Neuronal stem cell (in vitro differentiated cells): ENCODE measurements around the gene ZFY.

ENCODE experiments used
- DNase-seq: peaks from one replicate; pipeline ENCODE4 v3.0.0-alpha.2; 2013; ENCODE audit warnings: low spot score
- H2AFZ ChIP-seq: one replicate; pipeline ENCODE4 v1.6.1; 2013; ENCODE audit warnings: mild to moderate bottlenecking, low read length, inconsistent platforms
- H2AK5ac ChIP-seq: 2 replicates; pipeline ENCODE4 v1.6.1; 2013; ENCODE audit warnings: low read depth, mild to moderate bottlenecking, inconsistent platforms, low read length, moderate library complexity, mixed read lengths
- H2BK120ac ChIP-seq: 2 replicates; pipeline ENCODE4 v1.6.1; 2013; ENCODE audit warnings: low read depth, mild to moderate bottlenecking, inconsistent platforms, low read length, moderate library complexity, mixed read lengths
- H2BK12ac ChIP-seq: one replicate; pipeline ENCODE4 v1.6.1; 2013; ENCODE audit warnings: low read length, inconsistent platforms
- H2BK15ac ChIP-seq: 2 replicates; pipeline ENCODE4 v1.6.1; 2013; ENCODE audit warnings: mild to moderate bottlenecking, low read length, inconsistent platforms, mixed read lengths
- H2BK5ac ChIP-seq: one replicate; pipeline ENCODE4 v1.6.1; 2013; ENCODE audit warnings: inconsistent platforms, mild to moderate bottlenecking, low read length, moderate library complexity
- H3K14ac ChIP-seq: one replicate; pipeline ENCODE4 v1.6.1; 2013; ENCODE audit warnings: low read length, inconsistent platforms
- H3K18ac ChIP-seq: 2 replicates; pipeline ENCODE4 v1.6.1; 2013; ENCODE audit warnings: low read length, inconsistent platforms
- H3K23ac ChIP-seq: 2 replicates; pipeline ENCODE4 v1.6.1; 2013; ENCODE audit warnings: low read depth, mild to moderate bottlenecking, mixed read lengths, low read length, inconsistent platforms; ENCODE audit not compliant: poor library complexity
- H3K27ac ChIP-seq: replicated peaks from 3 replicates; pipeline ENCODE4 v1.5.1; 2013; ENCODE audit warnings: low read length, inconsistent platforms
- H3K27me3 ChIP-seq, 3 experiments: 2 replicates each; pipeline ENCODE4 v1.6.1; 2013; ENCODE audit warnings: low read length in 3 of 3, mild to moderate bottlenecking in 2 of 3, inconsistent platforms in 1 of 3, low read depth in 1 of 3, mixed read lengths in 1 of 3, moderate library complexity in 1 of 3; ENCODE audit not compliant: control insufficient read depth in 3 of 3, insufficient read depth in 3 of 3
- H3K36me3 ChIP-seq, 2 donors: replicated peaks in 1 of 2; 2 replicates each; pipeline ENCODE4 v1.6.1; 2013; ENCODE audit warnings: low read length in 2 of 2; ENCODE audit not compliant: control insufficient read depth in 2 of 2, insufficient read depth in 2 of 2
- H3K4ac ChIP-seq: 2 replicates; pipeline ENCODE4 v1.6.1; 2013; ENCODE audit warnings: inconsistent platforms, mild to moderate bottlenecking, low read length, moderate library complexity
- H3K4me1 ChIP-seq, 2 donors: 1 replicate in 1 of 2; 2 replicates in 1 of 2; pipeline ENCODE4 v1.6.1; 2013; ENCODE audit warnings: low read length in 2 of 2, low read depth in 1 of 2; ENCODE audit not compliant: control insufficient read depth in 2 of 2, insufficient read depth in 1 of 2
- H3K4me2 ChIP-seq: one replicate; pipeline ENCODE4 v1.6.1; 2013; ENCODE audit warnings: mild to moderate bottlenecking, low read length, inconsistent platforms; ENCODE audit not compliant: insufficient read depth, poor library complexity, severe bottlenecking
- H3K4me3 ChIP-seq, 2 donors: 2 replicates each; pipeline ENCODE4 v1.5.1; 2013; ENCODE audit warnings: low read length in 2 of 2, mild to moderate bottlenecking in 2 of 2, inconsistent platforms in 1 of 2, moderate library complexity in 1 of 2
- H3K79me1 ChIP-seq: one replicate; pipeline ENCODE4 v1.6.1; 2013; ENCODE audit warnings: low read depth, mild to moderate bottlenecking, inconsistent platforms, low read length, moderate library complexity
- H3K9ac ChIP-seq: one replicate; pipeline ENCODE4 v1.6.1; 2013; ENCODE audit warnings: mild to moderate bottlenecking, low read depth, low read length, inconsistent platforms; ENCODE audit not compliant: poor library complexity
- H3K9me3 ChIP-seq, 2 donors: replicated peaks in 1 of 2; 2 replicates each; pipeline versions ENCODE3 to v1.6.1; 2013; ENCODE audit warnings: low read length in 2 of 2, mild to moderate bottlenecking in 2 of 2, inconsistent platforms in 1 of 2, low read depth in 1 of 2, mixed read lengths in 1 of 2, moderate library complexity in 1 of 2; ENCODE audit not compliant: control insufficient read depth in 2 of 2, insufficient read depth in 1 of 2
- H4K8ac ChIP-seq: one replicate; pipeline ENCODE4 v1.6.1; 2013; ENCODE audit warnings: low read depth, mild to moderate bottlenecking, inconsistent platforms, low read length, moderate library complexity
- H4K91ac ChIP-seq: one replicate; pipeline ENCODE4 v1.6.1; 2013; ENCODE audit warnings: low read length, low read depth, mild to moderate bottlenecking, inconsistent platforms; ENCODE audit not compliant: poor library complexity
- WGBS, 2 donors: extraction: QIAGEN DNeasy Blood & Tissue Kit; methylation state at CpG; one replicate each; pipeline ENCODE4 v1.1.7; 2013; ENCODE audit warnings: missing lambda C conversion rate in 2 of 2, mixed read lengths in 1 of 2; ENCODE audit not compliant: insufficient read length in 2 of 2, insufficient replicate concordance in 1 of 2; ENCODE audit errors: extremely low coverage in 2 of 2; 5-methylcytosine and 5-hydroxymethylcytosine counted together

The ZFY gene

DNA sequence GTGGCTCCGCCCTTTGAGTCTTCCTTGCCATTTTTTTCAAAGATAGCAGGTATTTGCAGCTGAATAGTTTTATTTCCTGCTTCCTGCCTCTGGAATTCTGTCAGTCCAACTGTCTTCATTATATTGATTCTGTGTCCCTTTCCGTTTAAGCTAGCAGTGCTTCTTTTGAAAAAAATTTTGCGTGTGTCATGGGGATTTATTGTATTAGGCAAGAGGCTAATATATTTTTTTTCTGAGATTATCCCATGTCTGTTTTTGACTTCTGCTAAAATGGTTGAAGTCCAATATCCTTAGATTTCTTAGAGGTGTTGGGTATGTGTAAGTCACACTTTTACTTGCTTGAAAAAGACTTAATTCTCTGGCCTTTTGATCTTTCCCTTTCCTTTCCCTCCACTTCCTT lies 20.4 kb downstream of the ZFY start:
- Histone ChIP-seq H2BK120ac (no peak overlapping the region), H2BK5ac (no peak overlapping the region), H2AK5ac (no peak overlapping the region), H3K4ac (no peak overlapping the region), H4K91ac (no peak overlapping the region), H3K4me1 (no peaks in the 10 kb centered on the region), H2BK12ac (no peak overlapping the region), H3K4me3 (no peak overlapping the region), H3K36me3 (no peaks in the 10 kb centered on the region), H2BK15ac (no peak overlapping the region), H4K8ac (no peak overlapping the region), H3K27ac (no peak overlapping the region), H3K14ac (no peak overlapping the region), H3K18ac (no peak overlapping the region), H2AFZ (no peak overlapping the region), H3K9ac (no peak overlapping the region), H3K27me3 (no peaks in the 10 kb centered on the region), H3K23ac (no peak overlapping the region), H3K79me1 (peaks cover 1% of the 10 kb centered on the region), H3K9me3 (no peaks in the 10 kb centered on the region), H3K4me2 (no peak overlapping the region)
- no CpG with 5 or more reads among the region's 3 CpGs for WGBS, 2 donors
- no peak for DNase-seq

DNA sequence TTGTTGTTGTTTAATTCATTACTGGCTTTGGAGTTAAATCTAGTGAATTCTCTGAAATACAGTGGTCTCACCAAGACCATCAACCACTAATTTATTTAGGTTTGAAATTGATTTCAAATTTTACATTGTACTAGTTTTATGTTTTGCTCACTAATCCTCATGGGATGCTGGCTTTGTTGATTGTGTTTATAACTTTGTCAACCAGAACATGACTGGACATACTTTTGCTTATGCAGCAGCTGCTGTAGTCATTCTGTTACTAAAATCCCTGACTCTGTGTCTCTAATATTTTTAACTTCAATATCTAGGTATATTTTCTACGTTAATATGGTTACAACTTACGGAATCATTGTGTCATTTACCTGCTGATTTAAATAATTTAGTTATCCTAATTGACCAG lies 26.9 kb downstream of the ZFY start:
- no peaks in the 10 kb centered on the region for H3K9me3 ChIP-seq
- no peak overlapping the region for H3K27ac ChIP-seq
- H2AK5ac ChIP-seq: no peak overlapping the region
- no peak overlapping the region for H2BK12ac ChIP-seq
- no peak overlapping the region for H3K4me3 ChIP-seq
- no peak overlapping the region for H2AFZ ChIP-seq
- H4K8ac ChIP-seq: no peak overlapping the region
- H3K4me1 ChIP-seq: no peaks in the 10 kb centered on the region
- H3K27me3 ChIP-seq: no peaks in the 10 kb centered on the region
- H3K36me3 ChIP-seq: no peaks in the 10 kb centered on the region
- WGBS, 2 donors: no CpG with 5 or more reads among the region's 2 CpGs
- H3K4me2 ChIP-seq: no peak overlapping the region
- H2BK5ac ChIP-seq: no peak overlapping the region
- H3K23ac ChIP-seq: no peak overlapping the region
- H2BK120ac ChIP-seq: no peak overlapping the region
- H3K79me1 ChIP-seq: no peaks in the 10 kb centered on the region
- DNase-seq: no peak
- H3K14ac ChIP-seq: no peak overlapping the region
- no peak overlapping the region for H3K4ac ChIP-seq
- H3K18ac ChIP-seq: no peak overlapping the region
- H4K91ac ChIP-seq: no peak overlapping the region
- H2BK15ac ChIP-seq: no peak overlapping the region
- H3K9ac ChIP-seq: no peak overlapping the region

GRCh38 chrY:2964814-2965213 lies 29.6 kb downstream of the ZFY start:
- Histone ChIP-seq H3K18ac (no peak overlapping the region), H2BK5ac (no peak overlapping the region), H3K9ac (no peak overlapping the region), H3K27ac (no peak overlapping the region), H4K8ac (no peak overlapping the region), H3K4me2 (no peak overlapping the region), H3K36me3 (no peaks in the 10 kb centered on the region), H3K4ac (no peak overlapping the region), H3K14ac (no peak overlapping the region), H3K9me3 (no peaks in the 10 kb centered on the region), H2BK120ac (no peak overlapping the region), H4K91ac (no peak overlapping the region), H2AFZ (no peak overlapping the region), H3K79me1 (no peaks in the 10 kb centered on the region), H3K27me3 (no peaks in the 10 kb centered on the region), H2BK12ac (no peak overlapping the region), H2BK15ac (no peak overlapping the region), H2AK5ac (no peak overlapping the region), H3K23ac (no peak overlapping the region), H3K4me1 (no peaks in the 10 kb centered on the region), H3K4me3 (no peak overlapping the region)
- whole genome bisulfite sequencing, 2 donors: no CpG with 5 or more reads among the region's 1 CpG
- DNase-seq: no peak

DNA sequence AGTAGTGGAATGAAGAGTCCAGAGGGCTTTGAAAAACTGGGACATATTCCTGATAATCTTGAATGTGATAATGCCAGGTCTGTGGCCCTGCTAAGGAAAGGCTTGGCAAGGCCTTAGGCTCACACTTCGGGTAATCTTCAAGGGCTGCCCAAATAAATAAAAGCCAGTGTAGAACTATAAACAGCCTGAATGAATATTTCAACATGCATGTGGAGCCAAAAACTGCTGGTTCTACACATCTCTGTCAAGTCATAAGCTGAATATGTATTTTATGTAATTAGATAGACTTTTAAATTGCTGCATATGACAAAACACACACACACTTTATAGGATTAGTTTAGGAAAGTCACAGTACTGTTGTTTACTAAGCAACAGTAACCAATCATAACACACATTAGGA lies 30.4 kb downstream of the ZFY start:
- Histone ChIP-seq H4K8ac (no peak overlapping the region), H3K18ac (no peak overlapping the region), H3K4ac (no peak overlapping the region), H3K4me3 (no peak overlapping the region), H3K79me1 (no peaks in the 10 kb centered on the region), H2AFZ (no peak overlapping the region), H2BK12ac (no peak overlapping the region), H3K14ac (no peak overlapping the region), H3K4me2 (no peak overlapping the region), H4K91ac (no peak overlapping the region), H3K36me3 (no peaks in the 10 kb centered on the region), H3K23ac (no peak overlapping the region), H2BK120ac (no peak overlapping the region), H3K4me1 (no peaks in the 10 kb centered on the region), H3K27ac (no peak overlapping the region), H2BK5ac (no peak overlapping the region), H2AK5ac (no peak overlapping the region), H3K9me3 (no peaks in the 10 kb centered on the region), H2BK15ac (no peak overlapping the region), H3K9ac (no peak overlapping the region), H3K27me3 (no peaks in the 10 kb centered on the region)
- whole genome bisulfite sequencing, 2 donors: no CpG with 5 or more reads among the region's 1 CpG
- DNase-seq: no peak
